ENCODE results near the gene DYNC2LI1. TPM values are rescaled to one million over a fixed set of nuclear protein-coding genes. Genes with fewer than 3 reads are reported as not detected.

DYNC2LI1 gene
- total and polyA plus RNA-seq, 2 donors (not counting 1 experiment from before 2014, with no cell fraction given) = 3.8 to 11.4 TPM

- Histone ChIP-seq H3K4me1 (ENCODE audit: control insufficient read depth in 2 of 2, insufficient read depth in 2 of 2, low read length in 2 of 2) (no peaks in the 10 kb centered on the region), H3K9ac (ENCODE audit: low read length) (no peak overlapping the region), H3K27me3 (replicated peaks in 1 of 4; ENCODE audit: control extremely low read depth in 1 of 4, control insufficient read depth in 3 of 4, insufficient read depth in 4 of 4, low read length in 3 of 4) (no peaks in the 10 kb centered on the region), H2AFZ (ENCODE audit: insufficient read depth, low read depth, low read length, poor library complexity, severe bottlenecking) (no peak overlapping the region), H3K36me3 (replicated peaks in 1 of 2; ENCODE audit: control extremely low read depth in 1 of 2, control insufficient read depth in 1 of 2, extremely low read depth in 1 of 2, insufficient read depth in 2 of 2, low read length in 1 of 2) (no peaks in the 10 kb centered on the region), H3K4me2 (replicated peaks; ENCODE audit: low read depth, low read length, poor library complexity, severe bottlenecking) (no peak overlapping the region), H4K20me1 (ENCODE audit: control insufficient read depth, insufficient read depth, low read length, poor library complexity, severe bottlenecking) (no peaks in the 10 kb centered on the region), H3K4me3 (ENCODE audit: control extremely low read depth in 1 of 5, extremely low read depth in 1 of 5, insufficient read depth in 1 of 5, low read depth in 2 of 5, low read length in 4 of 5) (no peak overlapping the region), H3K27ac (ENCODE audit: low read length in 2 of 2) (no peak overlapping the region), H3K79me2 (ENCODE audit: control insufficient read depth, insufficient read depth, low read length) (no peaks in the 10 kb centered on the region), H3K9me3 (ENCODE audit: control extremely low read depth in 1 of 3, control insufficient read depth in 2 of 3, insufficient read depth in 1 of 3, low read length in 2 of 3) (no peaks in the 10 kb centered on the region)
- ChIA-PET POLR2A (no interaction called here), CTCF (no interaction called here)
- no peaks in the 10 kb centered on the region for H3K9me3 Mint-ChIP-seq (ENCODE audit: insufficient read depth)
- H3K4me1 Mint-ChIP-seq = no peaks in the 10 kb centered on the region
- no peak overlapping the region for H3K4me3 Mint-ChIP-seq
- no peak overlapping the region for H3K27ac Mint-ChIP-seq
- WGBS (ENCODE audit: insufficient coverage) = no CpG with 5 or more reads among the region's 2 CpGs
- no peaks in the 10 kb centered on the region for H3K27me3 Mint-ChIP-seq
- intact Hi-C loops (cut with micrococcal nuclease) = no loop called here
- ATAC-seq (ENCODE audit: low read depth) (no peak), DNase-seq (no peak)
- no peak for TF ChIP-seq EZH2 (IDR thresholded peaks at IDR 0.05; ENCODE audit: borderline replicate concordance, insufficient read depth, low read depth, low read length, poor library complexity, severe bottlenecking)
- TF ChIP-seq, protein P1, sequence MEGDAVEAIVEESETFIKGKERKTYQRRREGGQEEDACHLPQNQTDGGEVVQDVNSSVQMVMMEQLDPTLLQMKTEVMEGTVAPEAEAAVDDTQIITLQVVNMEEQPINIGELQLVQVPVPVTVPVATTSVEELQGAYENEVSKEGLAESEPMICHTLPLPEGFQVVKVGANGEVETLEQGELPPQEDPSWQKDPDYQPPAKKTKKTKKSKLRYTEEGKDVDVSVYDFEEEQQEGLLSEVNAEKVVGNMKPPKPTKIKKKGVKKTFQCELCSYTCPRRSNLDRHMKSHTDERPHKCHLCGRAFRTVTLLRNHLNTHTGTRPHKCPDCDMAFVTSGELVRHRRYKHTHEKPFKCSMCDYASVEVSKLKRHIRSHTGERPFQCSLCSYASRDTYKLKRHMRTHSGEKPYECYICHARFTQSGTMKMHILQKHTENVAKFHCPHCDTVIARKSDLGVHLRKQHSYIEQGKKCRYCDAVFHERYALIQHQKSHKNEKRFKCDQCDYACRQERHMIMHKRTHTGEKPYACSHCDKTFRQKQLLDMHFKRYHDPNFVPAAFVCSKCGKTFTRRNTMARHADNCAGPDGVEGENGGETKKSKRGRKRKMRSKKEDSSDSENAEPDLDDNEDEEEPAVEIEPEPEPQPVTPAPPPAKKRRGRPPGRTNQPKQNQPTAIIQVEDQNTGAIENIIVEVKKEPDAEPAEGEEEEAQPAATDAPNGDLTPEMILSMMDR (IDR thresholded peaks at IDR 0.05) = no peak
Measured at GRCh38 chr2:43812006-43812405, 38.2 kb downstream of the DYNC2LI1 start.

- no peaks in the 10 kb centered on the region for H3K4me1 Mint-ChIP-seq
- WGBS (ENCODE audit: insufficient coverage) = 90% methylated on average over 2 of the region's 2 CpGs
- TF ChIP-seq EZH2 (IDR thresholded peaks at IDR 0.05; ENCODE audit: borderline replicate concordance, insufficient read depth, low read depth, low read length, poor library complexity, severe bottlenecking) = no peak
- TF ChIP-seq, protein P1 (IDR thresholded peaks at IDR 0.05) = no peak
- H3K4me1 ChIP-seq (ENCODE audit: control insufficient read depth in 2 of 2, insufficient read depth in 2 of 2, low read length in 2 of 2) = no peaks in the 10 kb centered on the region
- no peak overlapping the region for H3K27ac Mint-ChIP-seq
- no peaks in the 10 kb centered on the region for H3K9me3 Mint-ChIP-seq (ENCODE audit: insufficient read depth)
- no peaks in the 10 kb centered on the region for H3K36me3 ChIP-seq (replicated peaks in 1 of 2; ENCODE audit: control extremely low read depth in 1 of 2, control insufficient read depth in 1 of 2, extremely low read depth in 1 of 2, insufficient read depth in 2 of 2, low read length in 1 of 2)
- DNase-seq (no peak), ATAC-seq (ENCODE audit: low read depth) (no peak)
- intact Hi-C loops (cut with micrococcal nuclease) = no loop called here
- H3K4me3 Mint-ChIP-seq = no peak overlapping the region
- H3K27ac ChIP-seq (ENCODE audit: low read length in 2 of 2) = no peak overlapping the region
- no peaks in the 10 kb centered on the region for H4K20me1 ChIP-seq (ENCODE audit: control insufficient read depth, insufficient read depth, low read length, poor library complexity, severe bottlenecking)
- H3K4me3 ChIP-seq (ENCODE audit: control extremely low read depth in 1 of 5, extremely low read depth in 1 of 5, insufficient read depth in 1 of 5, low read depth in 2 of 5, low read length in 4 of 5) = no peak overlapping the region
- POLR2A ChIA-PET = no interaction called here
- no peaks in the 10 kb centered on the region for H3K9me3 ChIP-seq (ENCODE audit: control extremely low read depth in 1 of 3, control insufficient read depth in 2 of 3, insufficient read depth in 1 of 3, low read length in 2 of 3)
- H3K27me3 ChIP-seq (replicated peaks in 1 of 4; ENCODE audit: control extremely low read depth in 1 of 4, control insufficient read depth in 3 of 4, insufficient read depth in 4 of 4, low read length in 3 of 4) = no peaks in the 10 kb centered on the region
- H3K9ac ChIP-seq (ENCODE audit: low read length) = no peak overlapping the region
- H3K27me3 Mint-ChIP-seq = no peaks in the 10 kb centered on the region
- no peak overlapping the region for H3K4me2 ChIP-seq (replicated peaks; ENCODE audit: low read depth, low read length, poor library complexity, severe bottlenecking)
- CTCF ChIA-PET = no interaction called here
- H2AFZ ChIP-seq (ENCODE audit: insufficient read depth, low read depth, low read length, poor library complexity, severe bottlenecking) = no peak overlapping the region
- no peaks in the 10 kb centered on the region for H3K79me2 ChIP-seq (ENCODE audit: control insufficient read depth, insufficient read depth, low read length)
Measured at GRCh38 chr2:43812947-43813346, 39.1 kb downstream of the DYNC2LI1 start.

All from B cell (primary cell).